ENCODE results near the gene PNMT. TPM values are rescaled to one million over a fixed set of nuclear protein-coding genes. Genes with fewer than 3 reads are reported as not detected.

The PNMT gene
- total RNA-seq, 1 experiment from 2014 or later = 1.1 TPM

DNA sequence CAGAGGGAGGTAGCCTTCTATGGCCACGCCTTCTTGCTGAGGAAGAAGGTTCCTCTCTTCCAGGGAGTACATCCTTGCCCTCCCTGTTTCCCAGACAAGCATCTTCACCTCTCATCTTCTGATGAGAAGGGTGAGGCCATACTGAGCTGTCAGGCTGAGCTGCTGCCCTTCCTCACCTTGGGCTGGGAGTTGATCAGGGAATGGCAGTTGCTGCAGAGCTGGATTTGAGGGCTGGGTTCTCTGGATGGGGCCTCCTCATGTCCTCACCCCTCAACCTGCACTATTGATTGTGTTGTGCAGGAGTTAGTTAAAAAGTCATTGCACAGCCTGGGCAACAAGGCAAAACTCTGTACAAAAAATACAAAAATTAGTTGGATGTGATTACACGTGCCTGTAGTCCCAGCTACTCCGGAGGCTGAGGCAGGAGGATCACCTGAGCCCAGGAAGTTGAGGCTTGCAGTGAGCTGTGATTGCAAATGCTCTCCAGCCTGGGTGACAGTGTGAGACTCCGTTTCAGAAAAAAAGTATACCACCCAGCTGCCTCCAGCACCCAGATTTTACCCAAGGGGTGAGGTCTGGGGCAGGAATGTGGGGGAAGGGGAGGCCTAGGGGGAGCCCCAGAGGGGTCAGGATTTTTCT is 33.6 kb downstream of the PNMT start:
- Histone ChIP-seq H3K27me3 (ENCODE audit: insufficient read depth, low read depth) (no peaks in the 10 kb centered on the region), H2AFZ (no peak overlapping the region), H3K4me1 (replicated peaks; ENCODE audit: insufficient read depth) (peaks cover 65% of the 10 kb centered on the region), H3K79me2 (ENCODE audit: low read depth) (peaks cover 64% of the 10 kb centered on the region), H3K4me3 (peak overlapping the region; percentile 71; the same call in 1 of the 2 replicates), H3F3A (ENCODE audit: insufficient read depth, low read depth) (peaks cover 49% of the 10 kb centered on the region), H3K9me3 (ENCODE audit: insufficient read depth, low read depth) (no peaks in the 10 kb centered on the region), H3K27ac (peak overlapping the region; percentile 51; the same call in 1 of the 2 replicates), H3K36me3 (ENCODE audit: low read depth) (no peaks in the 10 kb centered on the region), H3K9me2 (ENCODE audit: insufficient read depth) (no peaks in the 10 kb centered on the region), H4K20me1 (ENCODE audit: insufficient read depth) (peaks cover 6% of the 10 kb centered on the region; the same call in 1 of the 2 replicates), H3K4me2 (peak overlapping the region; percentile 73)
- POLR2A ChIA-PET (ENCODE audit: unreplicated experiment) = interaction anchor here (0.5 kb wide), 1 partner anchor 20 kb away, joined by 3 read pairs; no protein-coding TSS in a partner anchor
- DNase-seq = no peak
- TF ChIP-seq, protein P1, sequence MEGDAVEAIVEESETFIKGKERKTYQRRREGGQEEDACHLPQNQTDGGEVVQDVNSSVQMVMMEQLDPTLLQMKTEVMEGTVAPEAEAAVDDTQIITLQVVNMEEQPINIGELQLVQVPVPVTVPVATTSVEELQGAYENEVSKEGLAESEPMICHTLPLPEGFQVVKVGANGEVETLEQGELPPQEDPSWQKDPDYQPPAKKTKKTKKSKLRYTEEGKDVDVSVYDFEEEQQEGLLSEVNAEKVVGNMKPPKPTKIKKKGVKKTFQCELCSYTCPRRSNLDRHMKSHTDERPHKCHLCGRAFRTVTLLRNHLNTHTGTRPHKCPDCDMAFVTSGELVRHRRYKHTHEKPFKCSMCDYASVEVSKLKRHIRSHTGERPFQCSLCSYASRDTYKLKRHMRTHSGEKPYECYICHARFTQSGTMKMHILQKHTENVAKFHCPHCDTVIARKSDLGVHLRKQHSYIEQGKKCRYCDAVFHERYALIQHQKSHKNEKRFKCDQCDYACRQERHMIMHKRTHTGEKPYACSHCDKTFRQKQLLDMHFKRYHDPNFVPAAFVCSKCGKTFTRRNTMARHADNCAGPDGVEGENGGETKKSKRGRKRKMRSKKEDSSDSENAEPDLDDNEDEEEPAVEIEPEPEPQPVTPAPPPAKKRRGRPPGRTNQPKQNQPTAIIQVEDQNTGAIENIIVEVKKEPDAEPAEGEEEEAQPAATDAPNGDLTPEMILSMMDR (conservative IDR thresholded peaks at IDR 0.05) = no peak
- no peak for TF ChIP-seq EZH2 (IDR thresholded peaks at IDR 0.05; ENCODE audit: low read depth)
- BruUV-seq (replicated peaks) = no TSS peak
- intact Hi-C loops (cut with micrococcal nuclease; ENCODE audit: unreplicated experiment) = no loop called here
- CTCF ChIA-PET = no interaction called here

DNA sequence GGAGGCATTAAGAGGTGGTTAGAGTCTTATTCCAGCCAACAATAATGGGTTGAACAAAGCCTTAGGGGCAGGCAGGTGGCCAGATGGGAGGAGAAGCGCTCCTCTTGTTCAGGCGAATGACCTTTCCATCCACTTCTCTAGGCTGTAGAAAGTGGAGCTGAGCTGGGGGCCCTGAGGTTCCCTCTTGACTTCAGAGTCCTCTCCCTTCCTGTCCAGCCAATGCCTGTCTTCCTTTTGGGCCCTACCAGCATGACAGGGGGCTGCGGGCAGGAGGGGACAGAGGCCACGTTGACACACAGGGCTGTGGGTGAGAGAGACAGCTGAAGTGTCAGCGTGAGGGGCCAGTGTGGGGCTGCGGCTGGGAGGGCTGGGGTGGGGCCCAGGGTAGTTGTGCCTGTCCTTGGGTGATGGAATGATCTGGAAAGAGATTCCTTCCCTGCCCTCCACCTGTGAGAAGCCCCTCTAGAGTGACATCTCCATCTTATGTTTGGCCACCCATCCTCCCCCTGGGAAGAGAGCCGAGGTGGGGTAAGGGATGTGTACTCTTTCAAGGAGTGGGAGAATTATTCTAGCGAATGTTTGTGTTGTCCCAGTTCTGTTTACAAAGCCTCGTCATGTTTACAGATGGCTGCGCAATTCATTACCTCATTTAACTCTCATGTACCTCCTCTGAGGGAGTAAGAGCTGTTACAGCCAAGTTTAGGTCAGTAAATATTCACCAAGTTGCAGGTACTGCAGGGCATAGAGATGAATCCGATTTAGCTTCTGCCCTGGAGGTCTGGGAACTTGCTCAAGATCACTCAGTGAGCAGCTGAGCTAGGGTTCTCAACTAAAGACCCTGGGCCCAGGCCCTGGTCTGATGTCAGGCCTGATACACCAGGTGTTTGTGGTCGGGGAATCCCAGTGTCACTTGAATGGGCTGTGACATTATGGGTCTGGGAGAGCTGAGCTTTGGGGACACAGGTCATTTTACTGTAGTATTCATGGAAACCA is 34.9 kb downstream of the PNMT start:
- Histone ChIP-seq H3K27me3 (ENCODE audit: insufficient read depth, low read depth) (no peaks in the 10 kb centered on the region), H3F3A (ENCODE audit: insufficient read depth, low read depth) (peaks cover 50% of the 10 kb centered on the region), H3K36me3 (ENCODE audit: low read depth) (no peaks in the 10 kb centered on the region), H3K9me2 (ENCODE audit: insufficient read depth) (no peaks in the 10 kb centered on the region), H3K4me2 (peak overlapping the region; percentile 73), H4K20me1 (ENCODE audit: insufficient read depth) (peaks cover 6% of the 10 kb centered on the region; the same call in 1 of the 2 replicates), H3K4me1 (replicated peaks; ENCODE audit: insufficient read depth) (peaks cover 77% of the 10 kb centered on the region), H3K27ac (peak overlapping the region; percentile 51), H3K9me3 (ENCODE audit: insufficient read depth, low read depth) (no peaks in the 10 kb centered on the region), H2AFZ (no peak overlapping the region), H3K4me3 (0 out of 2 replicates have a peak overlapping the region, but pooled peaks have one; percentile 10), H3K79me2 (ENCODE audit: low read depth) (peaks cover 77% of the 10 kb centered on the region)
- ChIA-PET CTCF (interaction anchor here (0.7 kb wide), 1 partner anchor 79 kb away, joined by 9 read pairs; no protein-coding TSS in a partner anchor), POLR2A (ENCODE audit: unreplicated experiment) (no interaction called here)
- no TSS peak for BruUV-seq (replicated peaks)
- peak in 1 of 2 experiments; percentile 71 for DNase-seq
- intact Hi-C loops (cut with micrococcal nuclease; ENCODE audit: unreplicated experiment) = no loop called here
- TF ChIP-seq, protein P1 (conservative IDR thresholded peaks at IDR 0.05) = no peak
- no peak for TF ChIP-seq EZH2 (IDR thresholded peaks at IDR 0.05; ENCODE audit: low read depth)

DNA sequence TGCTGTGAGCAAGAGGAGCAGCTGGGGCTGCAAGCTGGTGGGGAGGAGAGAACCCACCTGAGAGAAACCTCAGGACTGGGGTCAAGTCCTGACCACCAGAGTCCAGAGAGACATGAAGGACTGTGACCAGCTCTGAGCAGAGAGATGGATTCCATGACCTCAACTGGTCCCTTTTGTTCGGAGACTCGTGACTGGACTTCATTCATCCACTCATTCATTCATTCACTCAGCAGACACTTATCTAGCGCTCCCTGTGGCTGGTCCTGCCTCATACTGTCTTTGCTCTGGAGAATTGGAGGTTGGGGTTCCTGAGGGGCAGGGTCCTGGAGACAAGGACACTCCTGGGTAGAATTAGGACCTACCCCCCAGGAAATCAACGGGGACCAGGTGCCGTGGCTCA is 35.7 kb downstream of the PNMT start:
- TF ChIP-seq, protein P1 (conservative IDR thresholded peaks at IDR 0.05) = no peak
- TF ChIP-seq EZH2 (IDR thresholded peaks at IDR 0.05; ENCODE audit: low read depth) = no peak
- H3K4me3 ChIP-seq = no peak overlapping the region
- ChIA-PET CTCF (no interaction called here), POLR2A (ENCODE audit: unreplicated experiment) (no interaction called here)
- intact Hi-C loops (cut with micrococcal nuclease; ENCODE audit: unreplicated experiment) = loop anchor here (2.0 kb wide), 1 partner anchor 29 kb away; no protein-coding TSS in a partner anchor
- H3K79me2 ChIP-seq (ENCODE audit: low read depth) = peaks cover 77% of the 10 kb centered on the region
- DNase-seq = no peak
- BruUV-seq (replicated peaks) = no TSS peak
- H2AFZ ChIP-seq = no peak overlapping the region
- H3K36me3 ChIP-seq (ENCODE audit: low read depth) = no peaks in the 10 kb centered on the region
- peak overlapping the region; percentile 73 for H3K4me2 ChIP-seq
- no peaks in the 10 kb centered on the region for H3K9me3 ChIP-seq (ENCODE audit: insufficient read depth, low read depth)
- peak overlapping the region; percentile 51 for H3K27ac ChIP-seq
- peaks cover 50% of the 10 kb centered on the region for H3F3A ChIP-seq (ENCODE audit: insufficient read depth, low read depth)
- peaks cover 11% of the 10 kb centered on the region; the same call in 1 of the 2 replicates for H4K20me1 ChIP-seq (ENCODE audit: insufficient read depth)
- peaks cover 77% of the 10 kb centered on the region for H3K4me1 ChIP-seq (replicated peaks; ENCODE audit: insufficient read depth)
- H3K9me2 ChIP-seq (ENCODE audit: insufficient read depth) = no peaks in the 10 kb centered on the region
- H3K27me3 ChIP-seq (ENCODE audit: insufficient read depth, low read depth) = no peaks in the 10 kb centered on the region
